Osteocyte (in vitro differentiated cells): ENCODE data around the gene GPC1. TPM values are rescaled to one million over a fixed set of nuclear protein-coding genes. Genes with fewer than 3 reads are reported as not detected.
A peak's percentile ranks its signal among the peaks of the same experiment; 100 is the strongest.

Source experiments
- DNase-seq: peaks from one replicate; pipeline ENCODE4 v3.0.0; 2021; ENCODE audit warnings: mixed read lengths; ENCODE audit not compliant: unreplicated experiment; ENCODE audit errors: extremely low spot score
- H3K27ac Mint-ChIP-seq: one replicate; pipeline ENCODE4 v1.8.0; 2021; ENCODE audit warnings: mild to moderate bottlenecking, mixed read lengths; ENCODE audit not compliant: unreplicated experiment
- H3K27me3 Mint-ChIP-seq: one replicate; pipeline ENCODE4 v1.8.0; 2021; ENCODE audit warnings: mixed read lengths; ENCODE audit not compliant: unreplicated experiment
- H3K36me3 Mint-ChIP-seq: one replicate; pipeline ENCODE4 v1.8.0; 2021; ENCODE audit warnings: mixed read lengths; ENCODE audit not compliant: unreplicated experiment
- H3K4me1 Mint-ChIP-seq: one replicate; pipeline ENCODE4 v1.8.0; 2021; ENCODE audit warnings: mixed read lengths; ENCODE audit not compliant: unreplicated experiment
- H3K4me3 Mint-ChIP-seq: one replicate; pipeline ENCODE4 v1.8.0; 2021; ENCODE audit warnings: mild to moderate bottlenecking, moderate library complexity, mixed read lengths; ENCODE audit not compliant: unreplicated experiment
- H3K9me3 Mint-ChIP-seq: one replicate; pipeline ENCODE4 v1.8.0; 2021; ENCODE audit warnings: mixed read lengths; ENCODE audit not compliant: unreplicated experiment
- total RNA-seq: library from RNA; stranded (reverse); gene quantifications from 2 replicates; pipeline ENCODE4 v1.2.1, GENCODE V29; 2021
- TF ChIP-seq, protein P1 (sequence below): fragments of 200-600 bp; sonication (generic); IDR thresholded peaks from 2 replicates; pipeline ENCODE4 v1.5.0; 2021; ENCODE audit warnings: antibody characterized with exemption, mild to moderate bottlenecking, moderate library complexity

GPC1 gene
- total RNA-seq, 1 donor from 2014 or later, result 148 TPM

GRCh38 chr2:240431661-240432424 lies 3.6 kb upstream of the GPC1 start:
- Mint-ChIP-seq H3K4me1 (peaks cover 10% of the 10 kb centered on the region), H3K9me3 (no peaks in the 10 kb centered on the region), H3K27me3 (no peaks in the 10 kb centered on the region), H3K4me3 (no peak overlapping the region), H3K27ac (no peak overlapping the region), H3K36me3 (no peaks in the 10 kb centered on the region)
- DNase-seq, result peak; percentile 75
- TF ChIP-seq, protein P1, sequence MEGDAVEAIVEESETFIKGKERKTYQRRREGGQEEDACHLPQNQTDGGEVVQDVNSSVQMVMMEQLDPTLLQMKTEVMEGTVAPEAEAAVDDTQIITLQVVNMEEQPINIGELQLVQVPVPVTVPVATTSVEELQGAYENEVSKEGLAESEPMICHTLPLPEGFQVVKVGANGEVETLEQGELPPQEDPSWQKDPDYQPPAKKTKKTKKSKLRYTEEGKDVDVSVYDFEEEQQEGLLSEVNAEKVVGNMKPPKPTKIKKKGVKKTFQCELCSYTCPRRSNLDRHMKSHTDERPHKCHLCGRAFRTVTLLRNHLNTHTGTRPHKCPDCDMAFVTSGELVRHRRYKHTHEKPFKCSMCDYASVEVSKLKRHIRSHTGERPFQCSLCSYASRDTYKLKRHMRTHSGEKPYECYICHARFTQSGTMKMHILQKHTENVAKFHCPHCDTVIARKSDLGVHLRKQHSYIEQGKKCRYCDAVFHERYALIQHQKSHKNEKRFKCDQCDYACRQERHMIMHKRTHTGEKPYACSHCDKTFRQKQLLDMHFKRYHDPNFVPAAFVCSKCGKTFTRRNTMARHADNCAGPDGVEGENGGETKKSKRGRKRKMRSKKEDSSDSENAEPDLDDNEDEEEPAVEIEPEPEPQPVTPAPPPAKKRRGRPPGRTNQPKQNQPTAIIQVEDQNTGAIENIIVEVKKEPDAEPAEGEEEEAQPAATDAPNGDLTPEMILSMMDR, result no peak

DNA sequence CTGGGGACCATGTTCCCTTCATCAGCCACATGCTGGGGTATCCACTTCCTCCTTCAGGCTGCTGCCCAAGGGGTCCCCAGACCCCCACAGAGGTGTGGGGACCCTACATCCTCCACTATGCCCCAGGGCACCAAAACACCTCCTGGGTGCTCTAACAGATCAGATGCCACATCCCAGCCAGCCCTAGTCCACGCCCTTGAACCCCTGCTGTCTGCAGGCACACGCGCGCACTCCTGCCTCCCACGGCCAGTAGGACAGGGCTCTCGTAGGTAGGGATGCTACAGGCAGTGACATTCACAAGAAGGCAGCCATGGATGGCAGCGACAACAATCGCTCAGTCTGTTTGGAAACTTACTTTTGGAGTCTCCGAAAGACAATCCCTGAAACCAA lies 3.0 kb upstream of the GPC1 start:
- DNase-seq, result peak; percentile 75
- Mint-ChIP-seq H3K27me3 (no peaks in the 10 kb centered on the region), H3K27ac (no peak overlapping the region), H3K36me3 (no peaks in the 10 kb centered on the region), H3K4me1 (peaks cover 15% of the 10 kb centered on the region), H3K4me3 (no peak overlapping the region), H3K9me3 (no peaks in the 10 kb centered on the region)
- TF ChIP-seq, protein P1, result no peak

GRCh38 chr2:240432820-240433801 lies 2.4 kb upstream of the GPC1 start:
- peaks cover 21% of the 10 kb centered on the region for H3K4me1 Mint-ChIP-seq
- no peaks in the 10 kb centered on the region for H3K27me3 Mint-ChIP-seq
- H3K36me3 Mint-ChIP-seq, result no peaks in the 10 kb centered on the region
- peak; percentile 74 for DNase-seq
- TF ChIP-seq, protein P1, result no peak
- no peaks in the 10 kb centered on the region for H3K9me3 Mint-ChIP-seq
- peak overlapping the region; percentile 34 for H3K27ac Mint-ChIP-seq
- no peak overlapping the region for H3K4me3 Mint-ChIP-seq

GRCh38 chr2:240433973-240434727 lies 1.3 kb upstream of the GPC1 start:
- DNase-seq, result no peak
- Mint-ChIP-seq H3K27me3 (no peaks in the 10 kb centered on the region), H3K9me3 (no peaks in the 10 kb centered on the region), H3K4me1 (peaks cover 30% of the 10 kb centered on the region), H3K36me3 (no peaks in the 10 kb centered on the region), H3K4me3 (peak overlapping the region; percentile 77), H3K27ac (peak overlapping the region; percentile 66)
- TF ChIP-seq, protein P1, result no peak
